ENCODE data around the gene IGSF23.

IGSF23 gene

DNA sequence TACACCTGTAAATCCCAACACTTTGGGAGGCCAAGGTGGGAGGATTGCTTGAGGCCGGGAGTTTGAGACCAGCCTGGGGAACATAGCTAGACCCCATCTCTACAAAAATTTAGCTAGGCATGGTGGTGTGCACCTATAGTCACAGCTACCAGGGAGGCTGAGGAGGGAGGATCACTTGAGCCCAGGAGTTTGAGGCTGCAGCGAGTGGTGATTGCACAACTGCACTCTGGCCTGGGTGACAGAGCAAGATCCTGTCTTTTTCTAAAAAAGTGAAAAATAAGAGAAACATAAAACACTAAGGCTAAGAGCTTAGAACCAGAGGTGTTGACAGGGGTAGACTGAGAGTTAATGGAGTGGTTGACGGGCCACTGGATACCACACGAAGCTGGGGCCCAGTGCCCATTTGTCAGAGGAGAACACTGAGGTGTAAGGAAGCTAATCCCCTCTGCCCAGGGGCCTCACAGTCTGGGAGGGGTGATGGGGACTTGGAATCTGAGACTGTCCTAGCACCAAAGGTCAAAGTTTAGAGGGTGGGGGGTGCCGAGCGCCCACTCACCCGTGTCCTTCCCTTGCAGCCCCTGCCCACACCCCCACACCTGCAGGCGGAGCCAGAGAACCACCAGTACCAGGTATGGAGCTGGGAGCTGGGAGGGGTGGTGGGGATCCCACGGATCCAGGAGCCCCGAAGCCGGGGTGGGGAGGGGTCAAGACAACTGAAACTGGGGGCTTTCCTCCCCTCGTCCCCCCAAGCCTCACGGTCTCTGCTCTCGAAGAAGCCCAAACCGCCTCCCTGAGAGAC lies 68.8 kb downstream of the IGSF23 start:
- ATAC-seq, result no peak
- TF ChIP-seq RARB (CRISPR knock-in tag; IDR thresholded peaks at IDR 0.05) (no peak), TCF4 (CRISPR knock-in tag; IDR thresholded peaks at IDR 0.05; ENCODE audit: borderline replicate concordance) (no peak), ZC3H10 (CRISPR knock-in tag; IDR thresholded peaks at IDR 0.05) (no peak), ZFP30 (CRISPR knock-in tag; IDR thresholded peaks at IDR 0.05) (no peak), ISL1 (CRISPR knock-in tag; IDR thresholded peaks at IDR 0.05) (no peak), BACH2 (CRISPR knock-in tag; IDR thresholded peaks at IDR 0.05; ENCODE audit: borderline replicate concordance) (no peak), ESRRG (CRISPR knock-in tag; IDR thresholded peaks at IDR 0.05) (no peak), ZNF70 (CRISPR knock-in tag; IDR thresholded peaks at IDR 0.05) (no peak), GLIS3 (CRISPR knock-in tag; IDR thresholded peaks at IDR 0.05) (no peak), CSDC2 (CRISPR knock-in tag; IDR thresholded peaks at IDR 0.05) (no peak), ARNTL (CRISPR knock-in tag; IDR thresholded peaks at IDR 0.05; ENCODE audit: borderline replicate concordance, low read depth) (no peak), ZFP3 (CRISPR knock-in tag; IDR thresholded peaks at IDR 0.05) (no peak), OSR1 (CRISPR knock-in tag; IDR thresholded peaks at IDR 0.05) (no peak), SNAI2 (CRISPR knock-in tag; IDR thresholded peaks at IDR 0.05) (no peak)
- TF ChIP-seq, protein P1, sequence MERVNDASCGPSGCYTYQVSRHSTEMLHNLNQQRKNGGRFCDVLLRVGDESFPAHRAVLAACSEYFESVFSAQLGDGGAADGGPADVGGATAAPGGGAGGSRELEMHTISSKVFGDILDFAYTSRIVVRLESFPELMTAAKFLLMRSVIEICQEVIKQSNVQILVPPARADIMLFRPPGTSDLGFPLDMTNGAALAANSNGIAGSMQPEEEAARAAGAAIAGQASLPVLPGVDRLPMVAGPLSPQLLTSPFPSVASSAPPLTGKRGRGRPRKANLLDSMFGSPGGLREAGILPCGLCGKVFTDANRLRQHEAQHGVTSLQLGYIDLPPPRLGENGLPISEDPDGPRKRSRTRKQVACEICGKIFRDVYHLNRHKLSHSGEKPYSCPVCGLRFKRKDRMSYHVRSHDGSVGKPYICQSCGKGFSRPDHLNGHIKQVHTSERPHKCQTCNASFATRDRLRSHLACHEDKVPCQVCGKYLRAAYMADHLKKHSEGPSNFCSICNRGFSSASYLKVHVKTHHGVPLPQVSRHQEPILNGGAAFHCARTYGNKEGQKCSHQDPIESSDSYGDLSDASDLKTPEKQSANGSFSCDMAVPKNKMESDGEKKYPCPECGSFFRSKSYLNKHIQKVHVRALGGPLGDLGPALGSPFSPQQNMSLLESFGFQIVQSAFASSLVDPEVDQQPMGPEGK (CRISPR knock-in tag; IDR thresholded peaks at IDR 0.05; ENCODE audit: borderline replicate concordance), result no peak
- TF ChIP-seq, protein P2, sequence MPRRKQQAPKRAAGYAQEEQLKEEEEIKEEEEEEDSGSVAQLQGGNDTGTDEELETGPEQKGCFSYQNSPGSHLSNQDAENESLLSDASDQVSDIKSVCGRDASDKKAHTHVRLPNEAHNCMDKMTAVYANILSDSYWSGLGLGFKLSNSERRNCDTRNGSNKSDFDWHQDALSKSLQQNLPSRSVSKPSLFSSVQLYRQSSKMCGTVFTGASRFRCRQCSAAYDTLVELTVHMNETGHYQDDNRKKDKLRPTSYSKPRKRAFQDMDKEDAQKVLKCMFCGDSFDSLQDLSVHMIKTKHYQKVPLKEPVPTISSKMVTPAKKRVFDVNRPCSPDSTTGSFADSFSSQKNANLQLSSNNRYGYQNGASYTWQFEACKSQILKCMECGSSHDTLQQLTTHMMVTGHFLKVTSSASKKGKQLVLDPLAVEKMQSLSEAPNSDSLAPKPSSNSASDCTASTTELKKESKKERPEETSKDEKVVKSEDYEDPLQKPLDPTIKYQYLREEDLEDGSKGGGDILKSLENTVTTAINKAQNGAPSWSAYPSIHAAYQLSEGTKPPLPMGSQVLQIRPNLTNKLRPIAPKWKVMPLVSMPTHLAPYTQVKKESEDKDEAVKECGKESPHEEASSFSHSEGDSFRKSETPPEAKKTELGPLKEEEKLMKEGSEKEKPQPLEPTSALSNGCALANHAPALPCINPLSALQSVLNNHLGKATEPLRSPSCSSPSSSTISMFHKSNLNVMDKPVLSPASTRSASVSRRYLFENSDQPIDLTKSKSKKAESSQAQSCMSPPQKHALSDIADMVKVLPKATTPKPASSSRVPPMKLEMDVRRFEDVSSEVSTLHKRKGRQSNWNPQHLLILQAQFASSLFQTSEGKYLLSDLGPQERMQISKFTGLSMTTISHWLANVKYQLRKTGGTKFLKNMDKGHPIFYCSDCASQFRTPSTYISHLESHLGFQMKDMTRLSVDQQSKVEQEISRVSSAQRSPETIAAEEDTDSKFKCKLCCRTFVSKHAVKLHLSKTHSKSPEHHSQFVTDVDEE (CRISPR knock-in tag; IDR thresholded peaks at IDR 0.05), result no peak
- TF ChIP-seq, protein P3, sequence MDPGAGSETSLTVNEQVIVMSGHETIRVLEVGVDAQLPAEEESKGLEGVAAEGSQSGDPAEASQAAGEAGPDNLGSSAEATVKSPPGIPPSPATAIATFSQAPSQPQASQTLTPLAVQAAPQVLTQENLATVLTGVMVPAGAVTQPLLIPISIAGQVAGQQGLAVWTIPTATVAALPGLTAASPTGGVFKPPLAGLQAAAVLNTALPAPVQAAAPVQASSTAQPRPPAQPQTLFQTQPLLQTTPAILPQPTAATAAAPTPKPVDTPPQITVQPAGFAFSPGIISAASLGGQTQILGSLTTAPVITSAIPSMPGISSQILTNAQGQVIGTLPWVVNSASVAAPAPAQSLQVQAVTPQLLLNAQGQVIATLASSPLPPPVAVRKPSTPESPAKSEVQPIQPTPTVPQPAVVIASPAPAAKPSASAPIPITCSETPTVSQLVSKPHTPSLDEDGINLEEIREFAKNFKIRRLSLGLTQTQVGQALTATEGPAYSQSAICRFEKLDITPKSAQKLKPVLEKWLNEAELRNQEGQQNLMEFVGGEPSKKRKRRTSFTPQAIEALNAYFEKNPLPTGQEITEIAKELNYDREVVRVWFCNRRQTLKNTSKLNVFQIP (CRISPR knock-in tag; IDR thresholded peaks at IDR 0.05; ENCODE audit: borderline replicate concordance, low read depth), result no peak
- TF ChIP-seq, protein P4, sequence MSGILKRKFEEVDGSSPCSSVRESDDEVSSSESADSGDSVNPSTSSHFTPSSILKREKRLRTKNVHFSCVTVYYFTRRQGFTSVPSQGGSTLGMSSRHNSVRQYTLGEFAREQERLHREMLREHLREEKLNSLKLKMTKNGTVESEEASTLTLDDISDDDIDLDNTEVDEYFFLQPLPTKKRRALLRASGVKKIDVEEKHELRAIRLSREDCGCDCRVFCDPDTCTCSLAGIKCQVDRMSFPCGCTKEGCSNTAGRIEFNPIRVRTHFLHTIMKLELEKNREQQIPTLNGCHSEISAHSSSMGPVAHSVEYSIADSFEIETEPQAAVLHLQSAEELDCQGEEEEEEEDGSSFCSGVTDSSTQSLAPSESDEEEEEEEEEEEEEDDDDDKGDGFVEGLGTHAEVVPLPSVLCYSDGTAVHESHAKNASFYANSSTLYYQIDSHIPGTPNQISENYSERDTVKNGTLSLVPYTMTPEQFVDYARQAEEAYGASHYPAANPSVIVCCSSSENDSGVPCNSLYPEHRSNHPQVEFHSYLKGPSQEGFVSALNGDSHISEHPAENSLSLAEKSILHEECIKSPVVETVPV (CRISPR knock-in tag; IDR thresholded peaks at IDR 0.05), result no peak
- TF ChIP-seq, protein P5, sequence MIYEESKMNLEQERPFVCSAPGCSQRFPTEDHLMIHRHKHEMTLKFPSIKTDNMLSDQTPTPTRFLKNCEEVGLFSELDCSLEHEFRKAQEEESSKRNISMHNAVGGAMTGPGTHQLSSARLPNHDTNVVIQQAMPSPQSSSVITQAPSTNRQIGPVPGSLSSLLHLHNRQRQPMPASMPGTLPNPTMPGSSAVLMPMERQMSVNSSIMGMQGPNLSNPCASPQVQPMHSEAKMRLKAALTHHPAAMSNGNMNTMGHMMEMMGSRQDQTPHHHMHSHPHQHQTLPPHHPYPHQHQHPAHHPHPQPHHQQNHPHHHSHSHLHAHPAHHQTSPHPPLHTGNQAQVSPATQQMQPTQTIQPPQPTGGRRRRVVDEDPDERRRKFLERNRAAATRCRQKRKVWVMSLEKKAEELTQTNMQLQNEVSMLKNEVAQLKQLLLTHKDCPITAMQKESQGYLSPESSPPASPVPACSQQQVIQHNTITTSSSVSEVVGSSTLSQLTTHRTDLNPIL (CRISPR knock-in tag; IDR thresholded peaks at IDR 0.05; ENCODE audit: low read depth), result no peak

DNA sequence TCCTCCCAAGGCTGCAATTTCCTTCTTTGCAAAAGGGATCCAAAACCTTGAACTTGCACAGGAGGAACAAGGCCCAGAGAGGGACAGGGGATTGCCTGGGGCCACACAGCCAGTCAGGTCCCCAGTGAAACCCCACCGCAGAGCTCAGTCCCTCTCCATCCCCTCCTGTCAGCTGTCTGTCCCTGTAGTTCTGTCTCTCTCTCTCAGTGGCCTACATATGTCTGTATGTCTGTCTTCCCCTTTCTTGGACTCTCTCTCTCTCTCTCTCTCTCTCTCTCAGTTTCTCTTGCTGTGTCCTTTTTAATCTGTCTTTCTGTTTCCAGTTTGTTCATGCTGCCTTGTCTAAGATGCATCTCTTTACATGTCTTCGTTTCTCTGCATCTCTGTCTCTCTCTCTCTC lies 69.4 kb downstream of the IGSF23 start:
- TF ChIP-seq RARB (CRISPR knock-in tag; IDR thresholded peaks at IDR 0.05), result no peak
- no peak for TF ChIP-seq GLIS3 (CRISPR knock-in tag; IDR thresholded peaks at IDR 0.05)
- no peak for TF ChIP-seq SNAI2 (CRISPR knock-in tag; IDR thresholded peaks at IDR 0.05)
- TF ChIP-seq, protein P4 (CRISPR knock-in tag; IDR thresholded peaks at IDR 0.05), result no peak
- TF ChIP-seq, protein P3 (CRISPR knock-in tag; IDR thresholded peaks at IDR 0.05; ENCODE audit: borderline replicate concordance, low read depth), result no peak
- no peak for TF ChIP-seq ZNF8 (CRISPR knock-in tag; IDR thresholded peaks at IDR 0.05)
- no peak for TF ChIP-seq ZC3H10 (CRISPR knock-in tag; IDR thresholded peaks at IDR 0.05)
- no peak for TF ChIP-seq TOX (CRISPR knock-in tag; IDR thresholded peaks at IDR 0.05; ENCODE audit: borderline replicate concordance)
- no peak for ATAC-seq

All from SK-N-SH treated with all-trans-retinoic acid at 6 μM for 48 hours (cell line).